GM10847 (cell line): Measurements from ENCODE around the gene STRN.

Experiments
- POLR2A ChIP-seq: IDR thresholded peaks from 2 replicates; pipeline ENCODE4 v1.6.1; 2011; ENCODE audit not compliant: insufficient read length; ENCODE audit errors: extremely low read depth

Gene STRN, protein sequence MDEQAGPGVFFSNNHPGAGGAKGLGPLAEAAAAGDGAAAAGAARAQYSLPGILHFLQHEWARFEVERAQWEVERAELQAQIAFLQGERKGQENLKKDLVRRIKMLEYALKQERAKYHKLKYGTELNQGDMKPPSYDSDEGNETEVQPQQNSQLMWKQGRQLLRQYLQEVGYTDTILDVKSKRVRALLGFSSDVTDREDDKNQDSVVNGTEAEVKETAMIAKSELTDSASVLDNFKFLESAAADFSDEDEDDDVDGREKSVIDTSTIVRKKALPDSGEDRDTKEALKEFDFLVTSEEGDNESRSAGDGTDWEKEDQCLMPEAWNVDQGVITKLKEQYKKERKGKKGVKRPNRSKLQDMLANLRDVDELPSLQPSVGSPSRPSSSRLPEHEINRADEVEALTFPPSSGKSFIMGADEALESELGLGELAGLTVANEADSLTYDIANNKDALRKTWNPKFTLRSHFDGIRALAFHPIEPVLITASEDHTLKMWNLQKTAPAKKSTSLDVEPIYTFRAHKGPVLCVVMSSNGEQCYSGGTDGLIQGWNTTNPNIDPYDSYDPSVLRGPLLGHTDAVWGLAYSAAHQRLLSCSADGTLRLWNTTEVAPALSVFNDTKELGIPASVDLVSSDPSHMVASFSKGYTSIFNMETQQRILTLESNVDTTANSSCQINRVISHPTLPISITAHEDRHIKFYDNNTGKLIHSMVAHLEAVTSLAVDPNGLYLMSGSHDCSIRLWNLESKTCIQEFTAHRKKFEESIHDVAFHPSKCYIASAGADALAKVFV

DNA sequence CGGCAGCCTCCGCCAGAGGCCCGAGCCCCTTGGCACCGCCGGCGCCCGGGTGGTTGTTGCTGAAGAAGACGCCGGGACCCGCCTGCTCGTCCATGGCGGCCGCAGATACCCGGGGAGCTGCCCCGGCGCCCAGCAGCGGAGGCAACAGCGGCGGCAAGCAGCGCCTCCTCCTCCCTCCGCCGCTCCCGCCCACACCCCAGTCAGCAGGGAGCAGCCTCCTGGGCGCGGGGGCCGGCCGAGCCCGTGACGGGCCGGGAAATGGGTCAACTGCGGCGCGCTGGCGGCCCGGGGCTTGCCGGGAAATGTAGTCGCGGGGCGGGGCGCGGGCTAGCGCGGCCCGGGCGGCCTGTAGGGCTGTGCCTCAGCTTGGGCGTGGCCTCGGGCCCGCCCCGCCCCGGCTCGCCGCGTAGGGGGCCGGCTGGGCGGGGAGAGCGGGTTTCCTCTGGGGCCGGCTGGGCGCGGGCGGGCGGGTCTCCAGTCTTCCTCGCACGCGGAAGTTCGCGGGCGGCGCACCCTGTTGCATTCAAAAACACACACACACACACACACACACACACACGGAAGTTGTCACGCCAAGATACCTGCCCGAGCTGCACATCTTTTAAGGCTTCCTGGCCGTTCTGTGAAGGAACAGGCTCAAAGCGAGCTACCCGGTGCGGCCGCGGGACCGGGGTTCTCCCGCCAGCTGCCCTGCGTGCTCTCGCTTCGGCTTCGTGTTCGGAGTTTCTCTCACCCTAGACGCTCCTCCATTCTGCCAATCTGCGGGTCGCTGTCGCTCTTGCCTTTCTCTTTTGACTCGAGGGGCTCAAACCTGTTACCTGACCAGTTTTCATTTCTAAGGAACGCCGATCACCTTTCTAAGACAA, at the start of gene STRN:
Gene STRN (minus strand): TSS at position 167 of the 866 bp plus-strand sequence. CDS start 73 bp downstream, at position 94.
- TF ChIP-seq POLR2A = peak; percentile 70

DNA sequence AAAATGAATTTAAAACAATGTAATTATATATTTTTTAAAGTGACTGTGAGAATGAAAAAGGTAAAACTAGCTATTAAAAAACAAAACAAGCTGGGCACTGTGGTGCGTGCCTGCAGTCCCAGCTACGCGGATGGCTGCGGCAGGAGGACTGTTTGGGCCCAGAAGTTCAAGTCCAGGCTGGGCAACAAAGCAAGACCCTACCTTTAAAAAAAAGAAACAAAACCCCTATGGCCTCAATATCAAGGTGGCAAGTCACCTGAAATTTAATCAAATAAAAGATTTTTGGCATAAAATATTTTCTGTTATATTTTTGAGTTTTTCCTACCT, 46.9 kb upstream of the STRN start:
- no peak for TF ChIP-seq POLR2A

DNA sequence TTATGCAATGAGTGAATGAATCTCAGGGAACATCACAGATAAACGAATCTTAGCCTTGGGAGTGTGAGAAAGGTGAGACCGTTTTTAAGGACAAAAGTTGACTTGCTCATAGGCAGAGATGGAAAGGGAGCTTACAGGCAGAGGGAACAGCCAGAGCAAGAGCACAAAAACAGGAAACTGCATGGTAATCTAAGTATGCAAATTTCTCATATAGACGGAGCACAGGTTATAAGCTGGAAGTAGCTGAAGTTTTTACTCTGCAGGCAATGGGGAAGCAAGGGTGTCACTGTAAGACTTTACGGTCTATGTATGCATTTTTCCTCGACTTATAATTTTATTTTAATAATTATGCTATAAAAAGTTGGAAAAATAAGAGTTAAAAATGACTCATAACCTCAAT, 44.8 kb upstream of the STRN start:
- no peak for TF ChIP-seq POLR2A

DNA sequence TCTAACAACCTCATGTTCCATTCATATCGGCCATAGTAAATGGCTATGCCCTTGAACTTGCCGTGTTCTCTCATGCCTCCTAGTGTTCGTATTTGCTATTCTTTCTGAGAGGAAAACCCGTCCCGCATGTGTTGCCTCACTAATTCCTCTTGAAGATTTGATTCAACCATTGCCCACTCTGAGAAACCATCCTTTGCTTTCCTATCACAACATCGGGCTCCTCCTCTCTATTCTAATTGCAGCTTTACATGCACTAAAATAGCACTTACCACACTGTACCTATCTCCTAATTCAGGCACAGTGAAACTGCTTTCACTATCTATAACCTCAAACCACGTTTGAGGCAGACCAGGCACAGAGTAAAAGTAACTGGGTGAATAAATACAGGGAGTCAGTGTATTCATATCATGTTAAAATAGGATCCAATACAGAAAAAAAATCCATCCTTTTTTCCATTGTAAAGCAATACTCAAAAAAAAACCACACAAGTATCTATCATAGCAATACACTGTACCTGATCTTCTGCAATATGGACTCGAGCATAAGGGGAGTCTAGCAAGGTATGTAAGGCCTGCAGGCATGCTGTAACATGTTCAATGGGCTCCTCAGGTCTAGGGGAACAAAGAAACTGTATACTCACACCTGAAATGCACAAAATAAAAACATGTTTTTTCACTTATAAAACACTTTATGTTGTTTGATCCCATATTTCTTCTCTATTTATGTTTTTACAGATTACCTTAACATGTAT, 39.0 kb upstream of the STRN start:
- TF ChIP-seq POLR2A = no peak

DNA sequence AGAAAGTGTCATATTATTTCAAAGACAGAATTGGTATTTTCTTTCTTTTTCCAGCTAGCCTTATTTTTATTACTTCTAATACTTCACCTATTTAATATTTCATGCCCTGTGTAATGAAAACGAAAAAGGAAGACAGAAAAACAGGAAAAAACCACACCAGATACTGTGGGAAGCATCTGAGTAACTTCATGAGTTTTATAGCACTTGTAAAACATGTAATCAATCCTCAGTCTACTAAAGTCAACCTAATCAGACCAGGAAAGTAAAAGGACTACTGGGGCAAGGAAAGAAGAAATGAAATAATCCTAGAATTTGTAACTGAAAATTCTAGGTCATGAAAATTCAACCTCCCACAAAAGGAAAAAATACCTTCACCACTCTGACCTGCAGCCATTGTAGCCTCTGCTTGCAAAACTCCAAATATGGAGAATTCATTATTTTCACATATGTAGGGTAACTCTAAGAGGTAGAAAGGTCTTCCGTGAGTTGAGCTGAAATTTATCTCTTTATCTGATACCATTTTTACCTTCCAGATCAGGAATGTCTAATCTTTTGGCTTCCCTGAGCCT, 34.7 kb upstream of the STRN start:
- no peak for TF ChIP-seq POLR2A

DNA sequence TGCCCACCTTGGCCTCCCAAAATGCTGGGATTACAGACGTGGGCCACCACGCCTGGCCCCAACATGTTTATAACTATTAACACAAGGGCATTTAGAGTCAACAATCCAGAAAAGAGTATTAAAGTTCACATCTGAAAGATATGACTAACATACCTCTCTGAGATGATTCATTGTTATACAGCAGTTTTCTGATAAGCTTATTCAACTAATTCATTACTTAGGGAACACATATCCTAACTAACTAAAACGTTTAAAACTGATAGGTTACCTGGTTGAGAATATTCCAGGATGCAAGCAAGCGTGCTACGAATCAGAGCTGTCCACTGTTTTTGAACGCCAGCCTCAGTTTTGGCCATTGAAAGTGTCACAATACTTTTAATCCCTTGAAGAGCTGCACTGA, 34.0 kb upstream of the STRN start:
- no peak for TF ChIP-seq POLR2A

DNA sequence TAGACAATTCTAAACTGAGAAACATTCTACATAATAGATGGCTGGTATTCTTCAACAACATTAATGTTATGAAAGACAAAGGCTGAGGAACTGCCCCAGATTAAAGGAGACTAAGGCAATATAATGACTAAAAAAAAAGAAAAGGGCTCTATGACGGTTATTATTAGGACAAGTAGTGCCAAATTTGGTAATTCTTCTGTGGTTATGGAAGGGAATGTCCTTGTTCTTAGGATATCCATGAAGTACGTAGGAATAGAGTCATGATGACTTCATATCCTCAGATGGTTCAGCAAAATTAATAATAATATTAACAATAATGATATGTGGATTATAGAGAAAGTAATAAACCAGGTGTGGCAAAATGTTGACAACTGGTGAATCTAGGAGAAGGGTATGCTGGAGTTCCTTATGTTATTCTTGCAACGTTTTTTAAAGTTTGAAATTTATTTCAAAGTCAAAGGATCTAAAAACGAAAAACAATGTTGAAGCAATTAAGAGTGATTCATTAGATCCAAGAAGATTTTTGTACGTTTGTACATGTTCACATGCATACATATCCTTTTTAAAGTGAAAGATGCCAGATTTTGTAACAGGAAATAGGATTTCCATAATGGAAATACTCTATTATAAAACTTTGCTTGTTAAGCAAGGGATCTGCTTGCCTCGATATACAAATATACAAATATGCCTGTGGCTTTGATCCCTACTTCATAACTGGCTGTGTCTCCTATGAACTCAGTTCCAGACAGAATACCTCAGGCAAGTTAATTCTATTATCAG, 27.7 kb upstream of the STRN start:
- no peak for TF ChIP-seq POLR2A

DNA sequence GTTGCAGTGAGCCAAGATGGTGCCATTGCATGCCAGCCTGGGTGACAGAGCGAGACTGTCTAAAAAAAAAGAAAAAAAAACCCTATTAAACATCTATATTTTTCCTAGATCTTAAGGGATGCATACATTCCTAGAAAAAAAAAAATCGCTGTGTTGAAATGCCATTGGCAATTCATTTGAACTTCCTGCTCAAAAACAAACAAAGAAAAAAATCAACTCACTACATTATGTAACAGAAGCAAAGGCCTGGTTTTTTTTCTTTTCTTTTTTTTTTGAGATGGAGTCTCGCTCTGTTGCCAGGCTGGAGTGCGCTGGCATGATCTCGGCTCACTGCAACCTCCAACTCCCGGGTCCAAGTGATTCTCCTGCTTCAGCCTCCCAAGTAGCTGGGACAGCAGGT, 21.7 kb upstream of the STRN start:
- no peak for TF ChIP-seq POLR2A

DNA sequence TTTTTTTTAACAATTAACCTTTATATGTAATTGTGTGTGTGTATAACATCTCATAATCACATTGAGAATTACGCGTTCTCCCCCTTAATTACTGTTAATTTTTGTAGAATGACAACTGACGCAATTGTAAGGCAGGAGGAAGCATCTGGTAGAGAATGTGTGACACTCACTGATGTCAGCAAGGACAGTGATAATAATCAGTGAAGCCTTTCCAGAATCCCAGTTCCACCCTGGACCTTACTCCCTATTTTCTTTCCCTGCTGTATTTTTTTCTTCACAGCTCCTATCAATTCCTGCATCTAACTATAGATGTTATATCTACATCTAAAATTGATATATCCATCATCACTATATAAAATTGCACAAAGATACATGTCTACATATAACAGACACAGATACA, 16.1 kb upstream of the STRN start:
- TF ChIP-seq POLR2A = no peak

DNA sequence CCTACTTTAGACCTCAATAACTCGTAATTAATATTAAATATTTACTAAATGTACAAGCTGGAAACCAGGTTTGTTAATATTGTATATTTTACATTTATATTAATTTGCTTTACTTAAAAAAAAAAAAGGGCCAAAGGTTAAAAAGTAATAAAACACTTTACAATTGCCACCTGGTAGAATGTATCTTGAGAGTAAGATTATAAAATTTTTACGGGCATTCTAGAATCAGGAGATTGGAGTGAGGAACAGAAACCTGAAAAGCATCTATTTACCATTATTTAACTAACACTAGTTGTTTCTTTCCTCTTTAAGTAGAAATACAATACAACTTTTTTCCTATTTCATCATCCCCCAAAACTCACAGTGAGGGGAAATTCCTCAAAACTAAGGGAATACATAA, 15.6 kb upstream of the STRN start:
- TF ChIP-seq POLR2A = no peak

DNA sequence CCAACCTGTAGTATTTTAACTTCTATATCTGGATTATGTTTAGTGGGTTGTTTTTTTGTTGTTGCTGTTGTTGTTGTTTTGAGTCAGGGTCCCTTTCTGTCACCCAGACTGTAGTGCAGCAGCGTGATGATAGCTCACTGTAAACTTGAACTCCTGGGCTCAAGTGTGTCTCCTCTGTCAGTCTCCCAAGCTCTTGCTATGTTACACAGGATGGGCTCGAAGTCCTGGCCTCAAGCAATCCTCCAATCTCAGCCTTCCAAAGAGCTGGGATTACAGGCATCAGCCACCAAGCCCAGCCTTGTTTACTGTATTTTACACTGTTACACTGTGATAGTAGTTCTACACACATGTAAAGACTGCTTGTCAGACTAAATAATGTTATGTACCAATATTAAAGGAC, 9.7 kb upstream of the STRN start:
- TF ChIP-seq POLR2A = no peak

DNA sequence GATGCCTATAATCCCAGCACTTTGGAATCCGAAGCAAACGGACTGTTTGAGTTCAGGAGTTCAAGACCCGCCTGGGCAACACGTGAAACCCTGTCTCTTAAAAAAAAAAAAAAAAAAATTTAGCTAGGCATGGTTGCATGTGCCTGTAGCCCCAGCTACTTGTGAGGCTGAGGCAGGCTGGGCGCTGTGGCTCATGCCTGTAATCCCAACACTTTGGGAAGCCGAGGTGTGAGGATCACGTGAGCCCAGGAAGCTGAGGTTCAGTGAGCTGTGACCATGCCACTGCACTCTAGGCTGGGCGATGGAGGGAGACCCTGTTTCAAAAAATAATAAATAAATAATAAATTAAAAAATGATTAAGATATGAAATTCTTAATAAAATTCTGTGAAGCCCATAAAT, 9.0 kb upstream of the STRN start:
- TF ChIP-seq POLR2A = no peak

DNA sequence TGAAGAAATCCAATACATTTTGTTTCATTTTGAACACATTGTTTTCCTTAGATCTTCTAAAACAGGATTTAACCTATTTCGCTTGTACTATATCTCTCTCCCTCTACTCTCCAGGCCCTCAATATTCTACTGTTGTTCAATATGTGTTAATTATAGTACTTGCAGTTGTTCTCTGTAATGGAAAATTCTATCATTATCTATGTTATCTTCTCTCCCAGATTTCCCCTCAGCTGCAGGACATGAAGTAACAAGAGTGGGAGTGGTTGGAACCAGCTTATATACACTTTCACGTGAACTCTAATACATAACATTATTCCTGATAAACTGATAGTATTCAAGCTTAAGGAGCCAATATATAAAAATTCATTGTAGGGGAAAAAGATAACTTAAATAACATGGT, 7.0 kb upstream of the STRN start:
- TF ChIP-seq POLR2A = no peak

DNA sequence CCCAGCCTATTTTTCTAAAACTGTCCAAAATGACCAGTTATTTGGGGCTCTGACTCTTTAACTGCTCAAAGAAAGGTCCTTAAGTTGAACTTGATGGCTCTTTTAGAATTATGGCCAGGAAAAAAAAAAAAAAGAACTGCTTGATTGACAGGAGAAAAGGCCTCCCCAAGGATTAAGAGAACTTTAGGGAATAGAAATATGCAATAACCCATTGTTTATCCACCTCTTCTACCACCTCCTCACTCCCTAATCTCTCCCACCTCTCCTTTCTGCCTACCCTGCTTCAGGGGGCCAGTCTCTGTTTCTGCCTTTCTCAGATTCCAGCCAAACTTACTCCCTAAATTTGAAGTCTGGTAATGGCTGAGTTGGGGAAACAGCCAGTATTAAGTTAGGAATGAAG, 5.7 kb upstream of the STRN start:
- no peak for TF ChIP-seq POLR2A
